Adrenal gland (tissue), 12 donors: ENCODE data around the gene SPATA25. TPM values are rescaled to one million over a fixed set of nuclear protein-coding genes. Genes with fewer than 3 reads are reported as not detected.
A peak's percentile ranks its signal among the peaks of the same experiment; 100 is the strongest.

ENCODE experiments used
- DNase-seq, 7 donors: peaks; one replicate each; pipeline ENCODE4 v3.0.0-alpha.2; 2019 to 2020
- H3K27ac ChIP-seq, 5 donors: fragments of 200-600 bp; sonication (generic) in 4 of 5; 1 replicate in 3 of 5; 2 replicates in 2 of 5; pipeline versions ENCODE4 v1.5.1 to v1.8.0; 2016 to 2020; ENCODE audit warnings: mild to moderate bottlenecking in 1 of 5
- H3K27me3 ChIP-seq: fragments of 200-600 bp; 2 replicates; pipeline ENCODE4 v1.8.0; 2021
- H3K36me3 ChIP-seq, 2 donors: fragments of 200-600 bp; replicated peaks in 1 of 2; 1 replicate in 1 of 2; 2 replicates in 1 of 2; pipeline versions ENCODE4 v1.5.1 to v1.8.0; 2018 to 2022
- H3K4me1 ChIP-seq, 2 donors: fragments of 200-600 bp; replicated peaks in 1 of 2; 1 replicate in 1 of 2; 2 replicates in 1 of 2; pipeline versions ENCODE4 v1.5.1 to v1.8.0; 2018 to 2021
- H3K4me3 ChIP-seq, 4 donors: fragments of 200-600 bp; sonication (generic) in 3 of 4; one replicate each; pipeline ENCODE4 v1.5.1; 2016 to 2018
- H3K9me3 ChIP-seq, 3 donors: fragments of 200-600 bp; sonication (generic) in 1 of 3; replicated peaks in 1 of 3; 1 replicate in 2 of 3; 2 replicates in 1 of 3; pipeline versions ENCODE4 v1.5.1 to v1.8.0; 2016 to 2021
- POLR2A ChIP-seq, 2 donors: fragments of 450-650 bp; IDR thresholded peaks; one replicate each; pipeline ENCODE4 v1.6.1; 2017; ENCODE audit warnings: antibody characterized with exemption in 2 of 2, mild to moderate bottlenecking in 2 of 2, moderate library complexity in 1 of 2
- WGBS, 4 donors: extraction: QIAGEN DNeasy Blood & Tissue Kit in 2 of 4; methylation state at CpG; one replicate each; pipeline versions ENCODE4 v1.1.5 to v1.1.7; 2013 to 2017; 5-methylcytosine and 5-hydroxymethylcytosine counted together
- intact Hi-C, 2 donors: fragments of 100-400 bp; cut with DNase I; formaldehyde crosslinking; loops; one replicate each; pipeline versions ENCODE4 v1.14.1 to v1.15.0; 2022 to 2023
- polyA plus RNA-seq, 3 donors: library from polyadenylated mRNA; stranded (reverse); fragments of 200-250 nt in 2 of 3; fragments of 350-450 nt in 1 of 3; fragmentation: Illumina TruSeq in 1 of 3; extraction: RNeasy Lipid Tissue Mini Kit (QIAGEN cat#74804) in 1 of 3; gene quantifications; one replicate each; pipeline ENCODE4 v1.2.3, GENCODE V29; 2013 to 2014
- total RNA-seq, 9 donors: library from RNA; depleted of rRNA in 4 of 9; stranded (reverse); fragments of >200 nt in 4 of 9; fragments of 120-200 nt in 1 of 9; fragmentation: NEBNext Ultra II Directional in 1 of 9; extraction: Animal tissue kit (Norgen Biotek cat#: 25700) in 1 of 9; gene quantifications; one replicate each; pipeline versions ENCODE4 v1.1.0 to v1.2.4, GENCODE V29; 2013 to 2023
- TF ChIP-seq, protein P1 (sequence below), 6 experiments: fragments of 450-650 bp in 4 of 6; fragments of 200-600 bp in 2 of 6; sonication (generic) in 1 of 6; IDR thresholded peaks; 1 replicate in 5 of 6; 2 replicates in 1 of 6; pipeline versions ENCODE4 v1.5.1 to v1.8.0; 2016 to 2021; ENCODE audit warnings: antibody characterized with exemption in 6 of 6, mild to moderate bottlenecking in 2 of 6, moderate library complexity in 1 of 6
- donor health status: healthy with polysubstance abuse.
- donor health status: Bipolar disorder and iron deficiency.
- donor health status: DM: yes; HTN: yes; CAD: no.
- donor health status: DM: no; HTN: no; CAD: no.
- donor health status: DM: no; HTN: no; CAD: no.
- donor health status: DM: yes; HTN: yes; CAD: no.

The SPATA25 gene
- total and polyA plus RNA-seq, 12 donors, result 0.29 to 12.5 (median 2.9) TPM; not detected in 1

DNA sequence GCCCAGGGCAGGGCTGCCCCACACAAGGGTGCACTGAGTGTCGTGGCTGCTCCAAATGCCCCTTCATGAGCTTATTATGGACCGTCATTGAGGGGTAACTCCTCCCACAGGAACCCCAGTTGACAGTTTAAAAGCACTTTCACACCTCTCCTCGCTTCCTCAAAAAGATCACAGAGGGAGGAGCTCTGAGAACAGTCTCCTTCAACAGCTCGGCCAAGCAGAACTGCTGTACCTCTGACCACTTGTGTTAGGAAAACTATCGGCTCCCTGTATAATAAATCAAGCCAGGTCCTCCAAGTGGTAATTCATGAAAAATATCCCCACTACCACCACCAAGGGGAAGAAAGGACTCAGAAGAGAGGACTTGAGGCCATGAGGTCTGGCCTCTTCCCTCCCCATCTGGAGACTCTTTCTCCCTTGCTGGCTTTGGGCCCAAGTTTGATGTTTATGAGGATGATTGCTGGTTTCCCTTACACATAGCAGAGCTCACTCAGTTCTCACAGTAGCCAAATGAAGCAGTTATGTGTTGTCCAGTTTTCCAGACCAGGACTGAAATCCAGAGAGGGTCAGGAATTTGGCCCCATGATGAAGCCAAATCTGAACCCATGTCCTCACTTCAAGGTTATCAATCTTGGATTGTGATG lies 45.1 kb downstream of the SPATA25 start:
- TF ChIP-seq, protein P1, sequence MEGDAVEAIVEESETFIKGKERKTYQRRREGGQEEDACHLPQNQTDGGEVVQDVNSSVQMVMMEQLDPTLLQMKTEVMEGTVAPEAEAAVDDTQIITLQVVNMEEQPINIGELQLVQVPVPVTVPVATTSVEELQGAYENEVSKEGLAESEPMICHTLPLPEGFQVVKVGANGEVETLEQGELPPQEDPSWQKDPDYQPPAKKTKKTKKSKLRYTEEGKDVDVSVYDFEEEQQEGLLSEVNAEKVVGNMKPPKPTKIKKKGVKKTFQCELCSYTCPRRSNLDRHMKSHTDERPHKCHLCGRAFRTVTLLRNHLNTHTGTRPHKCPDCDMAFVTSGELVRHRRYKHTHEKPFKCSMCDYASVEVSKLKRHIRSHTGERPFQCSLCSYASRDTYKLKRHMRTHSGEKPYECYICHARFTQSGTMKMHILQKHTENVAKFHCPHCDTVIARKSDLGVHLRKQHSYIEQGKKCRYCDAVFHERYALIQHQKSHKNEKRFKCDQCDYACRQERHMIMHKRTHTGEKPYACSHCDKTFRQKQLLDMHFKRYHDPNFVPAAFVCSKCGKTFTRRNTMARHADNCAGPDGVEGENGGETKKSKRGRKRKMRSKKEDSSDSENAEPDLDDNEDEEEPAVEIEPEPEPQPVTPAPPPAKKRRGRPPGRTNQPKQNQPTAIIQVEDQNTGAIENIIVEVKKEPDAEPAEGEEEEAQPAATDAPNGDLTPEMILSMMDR (IDR thresholded peaks at IDR 0.05), result peak in 1 of 6 experiments; percentile 12
- TF ChIP-seq POLR2A (IDR thresholded peaks at IDR 0.05), result peak in 1 of 2 donors; percentile 12

DNA sequence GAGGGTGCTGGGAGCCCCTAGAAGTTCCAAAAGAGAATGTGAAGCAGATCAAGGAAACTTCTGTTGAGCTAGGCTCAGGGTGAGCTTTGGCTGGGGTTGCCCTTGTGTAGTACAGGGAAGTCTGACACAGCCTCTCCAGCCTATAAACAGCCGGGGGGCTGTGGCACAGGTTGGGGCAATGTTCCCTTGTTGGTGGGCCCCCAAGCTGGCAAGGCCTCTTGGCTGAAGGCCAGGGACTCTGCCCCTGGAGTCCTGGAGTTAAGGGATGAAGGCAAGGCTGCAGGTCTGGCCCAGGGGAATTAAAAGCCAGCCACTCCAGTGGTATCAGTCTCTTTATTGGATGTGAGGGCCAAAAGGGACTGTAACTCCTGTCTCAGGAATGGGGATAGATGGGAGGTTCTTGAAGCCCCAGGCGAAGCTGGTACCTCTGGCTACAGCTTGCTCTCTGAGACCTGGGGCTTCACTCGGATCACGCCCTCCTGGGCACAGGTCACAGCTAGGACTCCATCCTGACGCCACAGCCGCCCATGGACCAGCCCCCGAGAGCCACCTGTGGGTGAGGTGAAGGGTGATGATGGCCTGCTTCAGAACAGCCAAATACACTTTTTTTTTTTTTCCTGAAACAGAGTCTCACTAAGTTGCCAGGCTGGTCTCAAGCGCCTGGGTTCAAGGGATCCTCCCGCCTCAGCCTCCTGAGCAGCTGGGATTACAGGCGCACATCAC lies 45.9 kb downstream of the SPATA25 start:
- intact Hi-C loops, result no loop called here
- DNase-seq, result peak in 1 of 7 donors; percentile 44
- WGBS, 4 donors, result 81 to 93% (median 88%) methylated on average over 10 of the region's 10 CpGs
- Histone ChIP-seq H3K4me1 (peaks cover 12 to 43% of the 10 kb centered on the region in 2 donors), H3K27ac (peak overlapping the region in 3 of 5 donors; percentile 47 to 71 (median 63)), H3K36me3 (peaks cover 0 to 76% of the 10 kb centered on the region in 2 donors), H3K9me3 (no peaks in the 10 kb centered on the region), H3K4me3 (no peak overlapping the region), H3K27me3 (no peaks in the 10 kb centered on the region)
- no peak for TF ChIP-seq POLR2A (IDR thresholded peaks at IDR 0.05)
- TF ChIP-seq, protein P1 (IDR thresholded peaks at IDR 0.05), result no peak

More for the DNA sequence above, 45.1 kb downstream of the SPATA25 start:
- 18 to 36% (median 23%) methylated on average over 2 to 5 of the region's 5 CpGs for whole genome bisulfite sequencing, 4 donors
- DNase-seq, result peak in 4 of 7 donors; percentile 41 to 62 (median 57)
- Histone ChIP-seq H3K9me3 (no peaks in the 10 kb centered on the region), H3K27me3 (no peaks in the 10 kb centered on the region), H3K4me3 (no peak overlapping the region), H3K4me1 (peaks cover 12 to 36% of the 10 kb centered on the region in 2 donors), H3K27ac (peak overlapping the region in 3 of 5 donors; percentile 47 to 71 (median 63)), H3K36me3 (peaks cover 0 to 83% of the 10 kb centered on the region in 2 donors)
- intact Hi-C loops, result no loop called here

DNA sequence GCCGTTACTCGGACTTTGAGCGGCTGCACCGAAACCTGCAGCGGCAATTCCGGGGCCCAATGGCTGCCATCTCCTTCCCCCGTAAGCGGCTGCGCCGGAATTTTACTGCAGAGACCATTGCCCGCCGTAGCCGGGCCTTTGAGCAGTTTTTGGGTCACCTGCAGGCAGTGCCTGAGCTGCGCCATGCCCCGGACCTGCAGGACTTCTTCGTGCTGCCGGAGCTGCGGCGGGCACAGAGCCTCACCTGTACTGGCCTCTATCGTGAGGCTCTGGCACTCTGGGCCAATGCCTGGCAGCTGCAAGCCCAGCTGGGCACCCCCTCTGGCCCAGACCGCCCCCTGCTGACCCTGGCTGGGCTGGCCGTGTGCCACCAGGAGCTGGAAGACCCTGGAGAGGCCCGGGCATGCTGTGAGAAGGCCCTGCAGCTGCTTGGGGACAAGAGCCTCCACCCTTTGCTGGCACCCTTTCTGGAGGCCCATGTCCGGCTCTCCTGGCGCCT lies 46.7 kb downstream of the SPATA25 start:
- Histone ChIP-seq H3K27me3 (no peaks in the 10 kb centered on the region), H3K27ac (peak overlapping the region in 3 of 5 donors; percentile 47 to 71 (median 63)), H3K9me3 (no peaks in the 10 kb centered on the region), H3K4me3 (no peak overlapping the region), H3K36me3 (peaks cover 0 to 69% of the 10 kb centered on the region in 2 donors), H3K4me1 (peaks cover 14 to 49% of the 10 kb centered on the region in 2 donors)
- intact Hi-C loops, result no loop called here
- peak in 2 of 7 donors; percentile 32 to 46 for DNase-seq
- WGBS, 4 donors, result 64 to 87% (median 82%) methylated on average over 6 to 25 of the region's 25 CpGs
- TF ChIP-seq, protein P1 (IDR thresholded peaks at IDR 0.05), result no peak
- TF ChIP-seq POLR2A (IDR thresholded peaks at IDR 0.05), result no peak

DNA sequence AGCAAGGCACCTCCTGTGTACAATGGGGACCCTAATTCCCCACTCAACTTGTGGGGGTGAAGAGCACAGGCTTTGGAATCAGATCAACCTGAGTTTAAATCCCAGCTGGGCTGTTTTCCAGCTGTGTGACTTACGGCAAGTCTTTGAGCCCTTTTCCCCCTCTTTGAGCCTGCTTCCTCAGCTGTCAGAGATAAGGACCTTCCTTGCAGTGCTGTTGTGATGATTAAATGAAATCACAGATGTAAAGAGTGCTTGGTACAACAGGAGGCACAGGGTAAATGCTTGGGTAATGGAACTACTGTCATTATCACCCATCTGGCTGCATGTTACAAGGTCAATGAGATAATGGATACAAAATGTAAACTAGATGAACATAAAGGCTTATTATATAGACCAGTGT lies 50.6 kb downstream of the SPATA25 start:
- DNase-seq, result peak in 2 of 7 donors; percentile 49 to 68
- Histone ChIP-seq H3K27ac (peak overlapping the region in 2 of 5 donors; percentile 21 to 96), H3K4me3 (no peak overlapping the region), H3K36me3 (peaks cover 0 to 32% of the 10 kb centered on the region in 2 donors), H3K27me3 (no peaks in the 10 kb centered on the region), H3K9me3 (no peaks in the 10 kb centered on the region), H3K4me1 (peaks cover 34 to 49% of the 10 kb centered on the region in 2 donors)
- intact Hi-C loops, result no loop called here
- TF ChIP-seq POLR2A (IDR thresholded peaks at IDR 0.05), result no peak
- TF ChIP-seq, protein P1 (IDR thresholded peaks at IDR 0.05), result no peak
- 11 to 20% (median 14%) methylated on average over 1 of the region's 1 CpG for WGBS, 4 donors
